ENCODE measurements around the gene C12orf76. TPM values are rescaled to one million over a fixed set of nuclear protein-coding genes. Genes with fewer than 3 reads are reported as not detected.
A peak's percentile ranks its signal among the peaks of the same experiment; 100 is the strongest.

The C12orf76 gene
- total and polyA plus RNA-seq, 2 of the 13 experiments (the other 11 are each of a cell fraction or from before 2014, with no cell fraction given), result 15.8 to 38.4 TPM

DNA sequence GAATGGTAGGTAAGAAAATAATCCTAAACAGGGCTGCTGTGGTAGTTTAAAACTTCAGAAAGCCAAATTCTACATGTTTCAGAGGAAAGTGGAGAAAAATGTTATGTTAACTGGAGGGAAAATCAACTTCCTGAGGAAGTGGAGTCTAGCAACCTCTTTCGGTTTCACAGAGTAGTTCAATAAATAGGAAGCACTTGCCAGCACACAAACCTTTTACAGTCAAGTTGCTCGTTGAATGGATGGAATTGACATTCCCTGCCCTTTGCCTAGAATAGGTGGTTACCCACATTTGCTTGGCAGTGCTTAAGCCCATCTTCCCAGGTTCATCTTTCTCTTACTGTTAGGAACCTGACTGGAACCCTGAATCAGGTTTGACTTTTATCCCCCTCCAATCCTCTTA lies 33.2 kb downstream of the C12orf76 start (continued):
- TF ChIP-seq, protein P1, sequence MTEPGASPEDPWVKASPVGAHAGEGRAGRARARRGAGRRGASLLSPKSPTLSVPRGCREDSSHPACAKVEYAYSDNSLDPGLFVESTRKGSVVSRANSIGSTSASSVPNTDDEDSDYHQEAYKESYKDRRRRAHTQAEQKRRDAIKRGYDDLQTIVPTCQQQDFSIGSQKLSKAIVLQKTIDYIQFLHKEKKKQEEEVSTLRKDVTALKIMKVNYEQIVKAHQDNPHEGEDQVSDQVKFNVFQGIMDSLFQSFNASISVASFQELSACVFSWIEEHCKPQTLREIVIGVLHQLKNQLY (CRISPR knock-in tag; IDR thresholded peaks at IDR 0.05), result no peak
- TF ChIP-seq KLF15 (CRISPR knock-in tag; IDR thresholded peaks at IDR 0.05; ENCODE audit: borderline replicate concordance), result no peak
- TF ChIP-seq ZNF232 (CRISPR knock-in tag; IDR thresholded peaks at IDR 0.05; ENCODE audit: borderline replicate concordance), result no peak
- TF ChIP-seq ETV6 (CRISPR knock-in tag; conservative IDR thresholded peaks at IDR 0.05), result no peak
- no peak for TF ChIP-seq ZFYVE20 (CRISPR knock-in tag; IDR thresholded peaks at IDR 0.05; ENCODE audit: borderline replicate concordance, low read depth)
- no peak for TF ChIP-seq HOXA5 (CRISPR knock-in tag; IDR thresholded peaks at IDR 0.05)
- TF ChIP-seq ZNF329 (CRISPR knock-in tag; IDR thresholded peaks at IDR 0.05; ENCODE audit: low read depth), result no peak

DNA sequence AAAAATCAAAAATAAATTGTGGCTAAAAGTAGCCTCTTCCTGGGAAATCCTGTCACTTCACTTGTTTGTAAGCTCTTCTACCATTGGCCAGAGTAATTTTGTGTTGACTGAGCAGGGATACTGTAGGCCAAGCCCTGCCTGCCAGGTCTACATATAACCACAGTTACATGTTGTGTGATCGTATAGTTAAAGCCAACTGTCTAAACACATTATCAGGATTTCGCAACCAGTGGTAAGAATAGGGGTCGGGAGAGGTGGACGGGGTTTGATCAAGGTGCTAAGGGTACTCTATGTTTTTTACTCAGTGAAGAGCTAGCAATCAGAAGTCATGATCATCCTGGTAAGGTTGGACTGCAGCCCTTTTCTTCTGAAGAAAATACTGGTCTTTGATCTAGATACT lies 35.7 kb downstream of the C12orf76 start:
- peak; percentile 48 for ATAC-seq
- no TSS peak for BruUV-seq (replicated peaks)
- Histone ChIP-seq H3K4me3 (replicated peaks in 1 of 3; ENCODE audit: insufficient read depth in 1 of 3, low read depth in 2 of 3, low read length in 3 of 3) (peak overlapping the region in 1 of 3 experiments; percentile 5; a peak in 1 of 6 replicates), H3K9me3 (ENCODE audit: low read length) (no peaks in the 10 kb centered on the region), H3K4me1 (ENCODE audit: insufficient read depth, low read length) (peaks cover 42% of the 10 kb centered on the region), H4K20me1 (ENCODE audit: insufficient read depth, low read length) (no peaks in the 10 kb centered on the region), H3K4me2 (ENCODE audit: low read depth, low read length) (peak overlapping the region; percentile 22), H3K9ac (ENCODE audit: insufficient read depth, low read depth, low read length) (peak overlapping the region; percentile 45; the same call in 1 of the 2 replicates), H3K27me3 (ENCODE audit: control insufficient read depth in 1 of 2, insufficient read depth in 2 of 2, low read length in 2 of 2) (no peaks in the 10 kb centered on the region), H2AFZ (ENCODE audit: low read length) (no peak overlapping the region), H3K36me3 (replicated peaks in 1 of 2; ENCODE audit: control insufficient read depth in 1 of 2, insufficient read depth in 2 of 2, low read length in 2 of 2) (peaks cover 4 to 33% of the 10 kb centered on the region in 2 experiments; a peak in 4 of 5 replicates), H3K79me2 (ENCODE audit: insufficient read depth, low read length) (peaks cover 39% of the 10 kb centered on the region), H3K27ac (ENCODE audit: extremely low read length, insufficient read depth, low read length) (peak overlapping the region; percentile 90)
- DNase-seq (ENCODE audit: low spot score), result peak; percentile 39
- in situ Hi-C loops (cut with HindIII; ENCODE audit: extremely low pct_ligation_motif_present, low pct_unique_long_range_greater_than_20kb), result no loop called here
- intact Hi-C loops (cut with micrococcal nuclease; ENCODE audit: unreplicated experiment), result no loop called here
- FAIRE-seq, result no peak
- 55% methylated on average over 4 of the region's 4 CpGs for WGBS (ENCODE audit: low lambda C conversion rate)
- POLR2A ChIA-PET, result interaction anchor here (1.1 to 2.9 kb wide), 3 partner anchors 11 to 23 kb away, joined by 3 to 10 read pairs (median 10); partner anchors contain the start of gene ANKRD13A
- CTCF ChIA-PET (ENCODE audit: low intra/inter-chr PET ratio, low total read pairs), result no interaction called here
- TF ChIP-seq NR2F6 (IDR thresholded peaks at IDR 0.05), result no peak
- no peak for TF ChIP-seq NR2F6 (CRISPR knock-in tag; IDR thresholded peaks at IDR 0.05)
- TF ChIP-seq NCOA1 (CRISPR knock-in tag; IDR thresholded peaks at IDR 0.05), result 0 out of 2 replicates have a peak, but pooled peaks have one; percentile 46
- TF ChIP-seq ZNF432 (CRISPR knock-in tag; IDR thresholded peaks at IDR 0.05; ENCODE audit: borderline replicate concordance), result no peak
- TF ChIP-seq ZNF746 (CRISPR knock-in tag; IDR thresholded peaks at IDR 0.05), result no peak
- peak; percentile 86 for TF ChIP-seq CEBPG (CRISPR knock-in tag; IDR thresholded peaks at IDR 0.05)
- no peak for TF ChIP-seq PHF5A (CRISPR knock-in tag; IDR thresholded peaks at IDR 0.05; ENCODE audit: low read depth, unreplicated experiment)
- TF ChIP-seq RFX3 (CRISPR knock-in tag; IDR thresholded peaks at IDR 0.05), result no peak
- TF ChIP-seq, protein P2, sequence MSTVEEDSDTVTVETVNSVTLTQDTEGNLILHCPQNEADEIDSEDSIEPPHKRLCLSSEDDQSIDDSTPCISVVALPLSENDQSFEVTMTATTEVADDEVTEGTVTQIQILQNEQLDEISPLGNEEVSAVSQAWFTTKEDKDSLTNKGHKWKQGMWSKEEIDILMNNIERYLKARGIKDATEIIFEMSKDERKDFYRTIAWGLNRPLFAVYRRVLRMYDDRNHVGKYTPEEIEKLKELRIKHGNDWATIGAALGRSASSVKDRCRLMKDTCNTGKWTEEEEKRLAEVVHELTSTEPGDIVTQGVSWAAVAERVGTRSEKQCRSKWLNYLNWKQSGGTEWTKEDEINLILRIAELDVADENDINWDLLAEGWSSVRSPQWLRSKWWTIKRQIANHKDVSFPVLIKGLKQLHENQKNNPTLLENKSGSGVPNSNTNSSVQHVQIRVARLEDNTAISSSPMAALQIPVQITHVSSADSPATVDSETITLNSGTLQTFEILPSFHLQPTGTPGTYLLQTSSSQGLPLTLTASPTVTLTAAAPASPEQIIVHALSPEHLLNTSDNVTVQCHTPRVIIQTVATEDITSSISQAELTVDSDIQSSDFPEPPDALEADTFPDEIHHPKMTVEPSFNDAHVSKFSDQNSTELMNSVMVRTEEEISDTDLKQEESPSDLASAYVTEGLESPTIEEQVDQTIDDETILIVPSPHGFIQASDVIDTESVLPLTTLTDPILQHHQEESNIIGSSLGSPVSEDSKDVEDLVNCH (CRISPR knock-in tag; IDR thresholded peaks at IDR 0.05), result no peak
- TF ChIP-seq, protein P3, sequence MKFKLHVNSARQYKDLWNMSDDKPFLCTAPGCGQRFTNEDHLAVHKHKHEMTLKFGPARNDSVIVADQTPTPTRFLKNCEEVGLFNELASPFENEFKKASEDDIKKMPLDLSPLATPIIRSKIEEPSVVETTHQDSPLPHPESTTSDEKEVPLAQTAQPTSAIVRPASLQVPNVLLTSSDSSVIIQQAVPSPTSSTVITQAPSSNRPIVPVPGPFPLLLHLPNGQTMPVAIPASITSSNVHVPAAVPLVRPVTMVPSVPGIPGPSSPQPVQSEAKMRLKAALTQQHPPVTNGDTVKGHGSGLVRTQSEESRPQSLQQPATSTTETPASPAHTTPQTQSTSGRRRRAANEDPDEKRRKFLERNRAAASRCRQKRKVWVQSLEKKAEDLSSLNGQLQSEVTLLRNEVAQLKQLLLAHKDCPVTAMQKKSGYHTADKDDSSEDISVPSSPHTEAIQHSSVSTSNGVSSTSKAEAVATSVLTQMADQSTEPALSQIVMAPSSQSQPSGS (CRISPR knock-in tag; IDR thresholded peaks at IDR 0.05), result no peak
- TF ChIP-seq SPEN (CRISPR knock-in tag; IDR thresholded peaks at IDR 0.05; ENCODE audit: low read depth), result no peak
- 0 out of 2 replicates have a peak, but pooled peaks have one; percentile 34 for TF ChIP-seq PHF21A (CRISPR knock-in tag; IDR thresholded peaks at IDR 0.05)
- TF ChIP-seq ZNF296 (CRISPR knock-in tag; conservative IDR thresholded peaks at IDR 0.05), result no peak

Measured in HepG2 (cell line).